ENCODE data around the gene TNP2.

DNA sequence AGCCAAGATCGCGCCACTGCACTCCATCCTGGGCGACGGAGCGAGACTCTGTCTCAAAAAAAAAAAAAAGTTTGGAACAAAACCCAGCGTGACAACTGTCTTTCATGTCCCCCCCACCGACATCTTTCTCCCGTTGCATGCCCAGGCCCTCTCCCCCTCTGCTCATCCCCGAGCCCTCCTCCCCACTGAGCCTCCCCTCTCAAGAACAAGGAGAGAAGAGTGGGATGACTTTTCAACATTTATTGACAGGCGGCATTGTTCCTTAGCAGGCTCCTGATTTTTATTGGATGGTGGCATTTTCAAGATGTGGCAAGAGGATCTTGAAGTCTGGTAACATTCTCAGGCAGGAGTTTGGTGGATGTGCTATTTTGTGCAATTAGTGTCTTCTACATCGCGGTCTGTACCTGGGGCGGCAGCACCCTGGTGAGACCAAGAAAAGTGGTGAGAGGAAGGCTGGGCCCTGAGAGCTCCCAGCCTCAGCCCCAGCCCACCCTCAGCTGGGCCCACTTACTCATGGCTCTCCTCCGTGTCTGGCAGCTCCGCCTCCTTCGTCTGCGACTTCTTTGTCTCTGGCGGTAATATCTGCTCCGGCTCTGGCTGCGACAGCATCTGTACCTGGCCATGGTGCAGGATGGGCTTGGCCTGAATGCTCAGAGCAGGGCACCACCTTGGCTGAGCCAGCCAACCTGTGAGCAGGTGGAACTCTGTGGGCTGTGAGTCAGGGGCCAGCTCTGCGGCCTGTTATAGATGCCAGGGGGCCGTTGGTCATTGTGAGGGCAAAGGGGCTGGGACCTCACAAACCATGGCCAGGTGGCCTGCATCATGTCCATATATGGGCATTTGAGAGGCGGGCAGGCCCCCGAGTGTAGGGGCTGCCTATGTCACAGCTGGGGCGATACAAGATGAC is 11.7 kb upstream of the TNP2 start, which contains the start of gene PRM1:
- TF ChIP-seq NFYB (IDR thresholded peaks at IDR 0.05; ENCODE audit: extremely low read depth, insufficient read length), result no peak
- no peak for TF ChIP-seq MAFK (IDR thresholded peaks at IDR 0.05; ENCODE audit: low read length)
- no peak for TF ChIP-seq SMC3 (conservative IDR thresholded peaks at IDR 0.05; ENCODE audit: insufficient read depth, low read depth, low read length)
- TF ChIP-seq, protein P1, sequence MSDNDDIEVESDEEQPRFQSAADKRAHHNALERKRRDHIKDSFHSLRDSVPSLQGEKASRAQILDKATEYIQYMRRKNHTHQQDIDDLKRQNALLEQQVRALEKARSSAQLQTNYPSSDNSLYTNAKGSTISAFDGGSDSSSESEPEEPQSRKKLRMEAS (CRISPR knock-in tag; IDR thresholded peaks at IDR 0.05), result no peak
- no peak for TF ChIP-seq MTF1 (CRISPR knock-in tag; IDR thresholded peaks at IDR 0.05; ENCODE audit: borderline replicate concordance)
- TF ChIP-seq, protein P2, sequence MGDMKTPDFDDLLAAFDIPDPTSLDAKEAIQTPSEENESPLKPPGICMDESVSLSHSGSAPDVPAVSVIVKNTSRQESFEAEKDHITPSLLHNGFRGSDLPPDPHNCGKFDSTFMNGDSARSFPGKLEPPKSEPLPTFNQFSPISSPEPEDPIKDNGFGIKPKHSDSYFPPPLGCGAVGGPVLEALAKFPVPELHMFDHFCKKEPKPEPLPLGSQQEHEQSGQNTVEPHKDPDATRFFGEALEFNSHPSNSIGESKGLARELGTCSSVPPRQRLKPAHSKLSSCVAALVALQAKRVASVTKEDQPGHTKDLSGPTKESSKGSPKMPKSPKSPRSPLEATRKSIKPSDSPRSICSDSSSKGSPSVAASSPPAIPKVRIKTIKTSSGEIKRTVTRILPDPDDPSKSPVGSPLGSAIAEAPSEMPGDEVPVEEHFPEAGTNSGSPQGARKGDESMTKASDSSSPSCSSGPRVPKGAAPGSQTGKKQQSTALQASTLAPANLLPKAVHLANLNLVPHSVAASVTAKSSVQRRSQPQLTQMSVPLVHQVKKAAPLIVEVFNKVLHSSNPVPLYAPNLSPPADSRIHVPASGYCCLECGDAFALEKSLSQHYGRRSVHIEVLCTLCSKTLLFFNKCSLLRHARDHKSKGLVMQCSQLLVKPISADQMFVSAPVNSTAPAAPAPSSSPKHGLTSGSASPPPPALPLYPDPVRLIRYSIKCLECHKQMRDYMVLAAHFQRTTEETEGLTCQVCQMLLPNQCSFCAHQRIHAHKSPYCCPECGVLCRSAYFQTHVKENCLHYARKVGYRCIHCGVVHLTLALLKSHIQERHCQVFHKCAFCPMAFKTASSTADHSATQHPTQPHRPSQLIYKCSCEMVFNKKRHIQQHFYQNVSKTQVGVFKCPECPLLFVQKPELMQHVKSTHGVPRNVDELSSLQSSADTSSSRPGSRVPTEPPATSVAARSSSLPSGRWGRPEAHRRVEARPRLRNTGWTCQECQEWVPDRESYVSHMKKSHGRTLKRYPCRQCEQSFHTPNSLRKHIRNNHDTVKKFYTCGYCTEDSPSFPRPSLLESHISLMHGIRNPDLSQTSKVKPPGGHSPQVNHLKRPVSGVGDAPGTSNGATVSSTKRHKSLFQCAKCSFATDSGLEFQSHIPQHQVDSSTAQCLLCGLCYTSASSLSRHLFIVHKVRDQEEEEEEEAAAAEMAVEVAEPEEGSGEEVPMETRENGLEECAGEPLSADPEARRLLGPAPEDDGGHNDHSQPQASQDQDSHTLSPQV (IDR thresholded peaks at IDR 0.05), result no peak
- TF ChIP-seq ZSCAN29 (IDR thresholded peaks at IDR 0.05), result no peak

Measured in K562 (cell line).